Gastroesophageal sphincter (tissue), 3 donors: ENCODE results near the gene LTF.

Source experiments
- EP300 ChIP-seq: sonication (generic); formaldehyde crosslinking; IDR thresholded peaks from one replicate; pipeline ENCODE4 v1.6.1; 2017; ENCODE audit warnings: antibody characterized with exemption, mild to moderate bottlenecking
- POLR2A ChIP-seq, 2 donors: fragments of 450-650 bp; IDR thresholded peaks; one replicate each; pipeline ENCODE4 v1.6.1; 2017; ENCODE audit warnings: antibody characterized with exemption in 2 of 2, mild to moderate bottlenecking in 2 of 2, moderate library complexity in 1 of 2
- POLR2AphosphoS5 ChIP-seq: sonication (generic); formaldehyde crosslinking; IDR thresholded peaks from one replicate; pipeline ENCODE4 v1.6.1; 2017; ENCODE audit warnings: antibody characterized with exemption
- TF ChIP-seq, protein P1 (sequence below), 4 experiments: fragments of 200-600 bp in 2 of 4; fragments of 450-650 bp in 2 of 4; sonication (generic) in 1 of 4; IDR thresholded peaks; one replicate each; pipeline ENCODE4 v1.5.1; 2017 to 2019; ENCODE audit warnings: antibody characterized with exemption in 4 of 4, mild to moderate bottlenecking in 2 of 4, moderate library complexity in 2 of 4

GRCh38 chr3:46429250-46429649 lies 35.5 kb downstream of the LTF start:
- TF ChIP-seq, protein P1, sequence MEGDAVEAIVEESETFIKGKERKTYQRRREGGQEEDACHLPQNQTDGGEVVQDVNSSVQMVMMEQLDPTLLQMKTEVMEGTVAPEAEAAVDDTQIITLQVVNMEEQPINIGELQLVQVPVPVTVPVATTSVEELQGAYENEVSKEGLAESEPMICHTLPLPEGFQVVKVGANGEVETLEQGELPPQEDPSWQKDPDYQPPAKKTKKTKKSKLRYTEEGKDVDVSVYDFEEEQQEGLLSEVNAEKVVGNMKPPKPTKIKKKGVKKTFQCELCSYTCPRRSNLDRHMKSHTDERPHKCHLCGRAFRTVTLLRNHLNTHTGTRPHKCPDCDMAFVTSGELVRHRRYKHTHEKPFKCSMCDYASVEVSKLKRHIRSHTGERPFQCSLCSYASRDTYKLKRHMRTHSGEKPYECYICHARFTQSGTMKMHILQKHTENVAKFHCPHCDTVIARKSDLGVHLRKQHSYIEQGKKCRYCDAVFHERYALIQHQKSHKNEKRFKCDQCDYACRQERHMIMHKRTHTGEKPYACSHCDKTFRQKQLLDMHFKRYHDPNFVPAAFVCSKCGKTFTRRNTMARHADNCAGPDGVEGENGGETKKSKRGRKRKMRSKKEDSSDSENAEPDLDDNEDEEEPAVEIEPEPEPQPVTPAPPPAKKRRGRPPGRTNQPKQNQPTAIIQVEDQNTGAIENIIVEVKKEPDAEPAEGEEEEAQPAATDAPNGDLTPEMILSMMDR (IDR thresholded peaks at IDR 0.05): no peak
- TF ChIP-seq POLR2AphosphoS5 (no peak), POLR2A (IDR thresholded peaks at IDR 0.05) (no peak), EP300 (no peak)
